ENCODE results near the gene ENTR1.

Gene ENTR1
- total RNA-seq: 4.0 to 22.4 (median 15.9) reads per million in 18 experiments

- DNase-seq: peak; percentile 95 to 96
These were observed at the start of gene ENTR1, which contains the start of gene PMPCA for GRCh38 chr9:136410500-136411287. Gene ENTR1, minus strand, starts transcription at chr9:136410614. Its CDS starts 217 bp downstream, at chr9:136410397. Gene PMPCA, plus strand, starts transcription at chr9:136410658. Its CDS starts 11 bp downstream, at chr9:136410669.

GRCh38 chr9:136459425-136459824, 49.0 kb upstream of the ENTR1 start:
- DNase-seq: no peak

- DNase-seq: no peak
These were observed 46.9 kb upstream of the ENTR1 start for GRCh38 chr9:136457326-136457725.

- no peak for DNase-seq
These were observed 45.8 kb upstream of the ENTR1 start for GRCh38 chr9:136456258-136456657.

GRCh38 chr9:136455043-136456002, 44.9 kb upstream of the ENTR1 start:
- DNase-seq: no peak

GRCh38 chr9:136454026-136454796, 43.8 kb upstream of the ENTR1 start:
- DNase-seq: no peak

- DNase-seq: no peak
These were observed 42.9 kb upstream of the ENTR1 start for GRCh38 chr9:136453326-136453725.

- no peak for DNase-seq
These were observed 40.9 kb upstream of the ENTR1 start for GRCh38 chr9:136451221-136451877.

GRCh38 chr9:136448655-136449054, 38.2 kb upstream of the ENTR1 start:
- no peak for DNase-seq

GRCh38 chr9:136447173-136447778, 36.9 kb upstream of the ENTR1 start:
- no peak for DNase-seq

GRCh38 chr9:136445799-136446198, 35.4 kb upstream of the ENTR1 start:
- DNase-seq: no peak

- DNase-seq: no peak
These were observed 33.7 kb upstream of the ENTR1 start for GRCh38 chr9:136444102-136444501.

GRCh38 chr9:136443687-136444086, 33.3 kb upstream of the ENTR1 start:
- no peak for DNase-seq

GRCh38 chr9:136443087-136443486, 32.7 kb upstream of the ENTR1 start:
- DNase-seq: no peak

GRCh38 chr9:136442265-136442664, 31.9 kb upstream of the ENTR1 start:
- no peak for DNase-seq

- no peak for DNase-seq
These were observed 31.3 kb upstream of the ENTR1 start for GRCh38 chr9:136441681-136442245.

GRCh38 chr9:136441191-136441680, 30.8 kb upstream of the ENTR1 start:
- no peak for DNase-seq

- peak; percentile 62 to 72 for DNase-seq
These were observed 29.3 kb upstream of the ENTR1 start, which contains the start of gene INPP5E for GRCh38 chr9:136439481-136440408. Gene INPP5E, minus strand, starts transcription at chr9:136439845. Its CDS starts 426 bp downstream, at chr9:136439419.
